GM19438 (cell line): ENCODE data around the gene CBX4.

Experiments used
- ATAC-seq: cut with Tn5 transposase; IDR thresholded peaks from one replicate; pipeline ENCODE4 v1.9.1; 2021; ENCODE audit warnings: low read depth; ENCODE audit not compliant: unreplicated experiment

CBX4 gene

DNA sequence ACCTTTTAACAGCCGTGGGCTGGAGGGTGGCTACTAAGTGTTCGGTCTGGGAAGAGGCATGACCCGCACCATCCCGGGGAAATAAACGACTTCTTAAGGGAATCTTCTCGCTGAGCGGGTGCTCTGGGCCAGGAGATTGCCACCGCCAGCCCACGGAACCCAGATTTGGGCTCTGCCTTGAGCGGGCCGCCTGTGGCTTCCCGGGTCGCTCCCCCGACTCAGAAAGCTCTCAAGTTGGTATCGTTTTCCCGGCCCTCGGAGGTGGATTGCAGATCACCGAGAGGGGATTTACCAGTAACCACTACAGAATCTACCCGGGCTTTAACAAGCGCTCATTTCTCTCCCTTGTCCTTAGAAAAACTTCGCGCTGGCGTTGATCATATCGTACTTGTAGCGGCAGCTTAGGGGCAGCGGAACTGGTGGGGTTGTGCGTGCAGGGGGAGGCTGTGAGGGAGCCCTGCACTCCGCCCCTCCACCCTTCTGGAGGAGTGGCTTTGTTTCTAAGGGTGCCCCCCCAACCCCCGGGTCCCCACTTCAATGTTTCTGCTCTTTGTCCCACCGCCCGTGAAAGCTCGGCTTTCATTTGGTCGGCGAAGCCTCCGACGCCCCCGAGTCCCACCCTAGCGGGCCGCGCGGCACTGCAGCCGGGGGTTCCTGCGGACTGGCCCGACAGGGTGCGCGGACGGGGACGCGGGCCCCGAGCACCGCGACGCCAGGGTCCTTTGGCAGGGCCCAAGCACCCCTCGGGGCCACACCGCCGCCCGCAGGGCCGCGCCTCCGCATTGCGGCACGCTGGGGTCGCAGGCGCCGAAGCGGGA, 3.6 kb upstream of the CBX4 start:
- no peak for ATAC-seq

DNA sequence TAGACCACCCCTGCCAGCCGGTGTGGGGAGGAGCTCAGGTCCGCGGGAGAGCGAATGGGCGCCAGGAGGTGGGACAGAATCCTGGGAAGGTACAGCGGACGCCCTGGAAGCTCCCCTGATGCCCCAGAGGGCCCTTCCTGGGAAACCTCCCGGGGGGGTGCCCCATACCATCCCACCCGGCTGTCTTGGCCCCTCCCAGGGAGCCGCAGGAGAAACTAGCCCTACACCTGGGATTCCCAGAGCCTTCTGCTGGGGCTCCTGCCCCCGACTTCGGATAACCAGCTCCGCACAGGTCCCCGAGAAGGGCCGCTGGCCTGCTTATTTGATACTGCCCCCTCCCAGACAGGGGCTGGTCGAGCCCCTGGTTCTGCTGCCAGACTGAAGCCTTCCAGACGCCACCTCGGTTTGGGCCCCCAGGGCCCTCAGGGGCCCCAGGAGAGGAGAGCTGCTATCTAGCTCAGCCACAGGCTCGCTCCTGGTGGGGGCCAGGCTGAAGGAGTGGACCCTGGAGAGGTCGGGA, 3.0 kb upstream of the CBX4 start:
- no peak for ATAC-seq

DNA sequence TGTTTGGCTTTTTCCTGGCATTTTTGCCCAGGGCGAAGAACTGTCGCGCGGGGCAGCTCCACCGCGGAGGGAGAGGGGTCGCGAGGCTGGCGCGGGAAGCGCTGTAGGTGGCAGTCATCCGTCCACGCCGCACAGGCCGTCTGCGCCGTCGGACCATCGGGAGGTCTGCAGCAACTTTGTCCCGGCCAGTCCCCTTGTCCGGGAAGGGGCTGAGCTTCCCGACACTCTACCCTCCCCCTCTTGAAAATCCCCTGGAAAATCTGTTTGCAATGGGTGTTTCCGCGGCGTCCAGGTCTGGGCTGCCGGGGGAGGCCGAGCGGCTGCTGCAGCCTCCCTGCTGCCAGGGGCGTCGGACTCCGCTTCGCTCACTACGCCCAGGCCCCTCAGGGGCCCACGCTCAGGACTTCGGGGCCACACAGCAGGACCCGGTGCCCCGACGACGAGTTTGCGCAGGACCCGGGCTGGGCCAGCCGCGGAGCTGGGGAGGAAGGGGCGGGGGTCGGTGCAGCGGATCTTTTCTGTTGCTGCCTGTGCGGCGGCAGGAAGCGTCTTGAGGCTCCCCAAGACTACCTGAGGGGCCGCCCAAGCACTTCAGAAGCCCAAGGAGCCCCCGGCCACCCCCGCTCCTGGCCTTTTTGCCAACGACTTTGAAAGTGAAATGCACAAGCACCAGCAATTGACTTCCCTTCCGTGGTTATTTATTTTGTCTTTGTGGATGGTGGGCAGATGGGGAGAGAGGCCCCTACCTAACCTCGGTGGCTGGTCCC, 2.3 kb upstream of the CBX4 start:
- ATAC-seq, result no peak

DNA sequence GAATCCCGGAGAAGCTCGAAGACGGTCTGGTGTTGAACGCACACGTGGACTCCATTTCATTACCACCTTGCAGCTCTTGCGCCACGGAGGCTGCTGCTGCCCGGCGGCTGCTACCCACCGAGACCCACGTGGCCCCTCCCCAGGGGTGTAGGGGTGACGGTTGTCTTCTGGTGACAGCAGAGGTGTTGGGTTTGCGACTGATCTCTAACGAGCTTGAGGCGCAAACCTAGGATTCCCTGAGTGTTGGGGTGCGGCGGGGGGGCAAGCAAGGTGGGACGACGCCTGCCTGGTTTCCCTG, 1.7 kb upstream of the CBX4 start:
- ATAC-seq, result no peak

DNA sequence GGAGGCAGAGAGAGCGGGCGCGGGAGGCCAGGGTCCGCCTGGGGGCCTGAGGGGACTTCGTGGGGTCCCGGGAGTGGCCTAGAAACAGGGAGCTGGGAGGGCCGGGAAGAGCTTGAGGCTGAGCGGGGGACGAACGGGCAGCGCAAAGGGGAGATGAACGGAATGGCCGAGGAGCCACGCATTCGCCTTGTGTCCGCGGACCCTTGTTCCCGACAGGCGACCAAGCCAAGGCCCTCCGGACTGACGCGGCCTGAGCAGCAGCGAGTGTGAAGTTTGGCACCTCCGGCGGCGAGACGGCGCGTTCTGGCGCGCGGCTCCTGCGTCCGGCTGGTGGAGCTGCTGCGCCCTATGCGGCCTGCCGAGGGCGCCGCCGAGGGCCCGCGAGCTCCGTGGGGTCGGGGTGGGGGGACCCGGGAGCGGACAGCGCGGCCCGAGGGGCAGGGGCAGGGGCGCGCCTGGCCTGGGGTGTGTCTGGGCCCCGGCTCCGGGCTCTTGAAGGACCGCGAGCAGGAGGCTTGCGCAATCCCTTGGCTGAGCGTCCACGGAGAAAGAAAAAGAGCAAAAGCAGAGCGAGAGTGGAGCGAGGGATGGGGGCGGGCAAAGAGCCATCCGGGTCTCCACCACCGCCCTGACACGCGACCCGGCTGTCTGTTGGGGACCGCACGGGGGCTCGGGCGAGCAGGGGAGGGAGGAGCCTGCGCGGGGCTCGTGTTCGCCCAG, 1.2 kb upstream of the CBX4 start:
- no peak for ATAC-seq

DNA sequence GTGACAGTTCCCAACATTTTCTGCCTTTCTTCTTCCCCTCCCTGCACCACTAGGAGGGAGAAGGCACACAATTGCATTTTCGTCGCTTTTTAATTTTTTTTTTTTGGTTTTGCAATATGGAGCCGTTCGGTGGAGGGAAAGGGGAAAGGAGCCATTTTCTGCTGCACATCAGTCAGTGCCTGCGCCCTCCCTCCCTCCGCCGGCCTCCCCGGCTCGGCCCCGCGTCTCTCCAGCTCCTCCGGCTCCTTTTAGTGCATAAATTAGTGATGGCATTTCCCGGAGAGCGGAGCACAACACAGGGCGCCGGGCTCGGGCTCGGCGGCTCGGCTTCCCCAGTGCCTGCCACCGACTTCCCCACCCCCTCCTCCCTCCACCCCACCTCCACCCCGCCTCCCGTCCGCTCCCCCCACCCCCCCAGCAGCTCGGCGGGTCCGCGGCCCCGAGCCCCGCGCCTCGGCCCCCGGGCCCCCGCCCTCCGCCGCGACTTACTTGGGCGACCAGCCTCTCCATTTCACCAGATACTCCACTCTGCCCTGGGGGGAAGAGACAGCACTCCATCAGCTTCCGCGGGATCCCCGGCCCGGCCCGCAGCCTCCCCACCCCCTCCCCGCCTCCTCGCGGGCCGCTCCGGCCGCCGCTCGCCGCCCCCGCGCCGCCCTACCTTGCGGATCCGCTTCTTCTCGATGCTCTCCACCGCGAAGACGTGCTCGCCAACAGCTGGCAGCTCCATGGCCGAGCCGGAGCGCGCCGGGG, 542 bp downstream of the CBX4 start:
- ATAC-seq, result peak; percentile 12

DNA sequence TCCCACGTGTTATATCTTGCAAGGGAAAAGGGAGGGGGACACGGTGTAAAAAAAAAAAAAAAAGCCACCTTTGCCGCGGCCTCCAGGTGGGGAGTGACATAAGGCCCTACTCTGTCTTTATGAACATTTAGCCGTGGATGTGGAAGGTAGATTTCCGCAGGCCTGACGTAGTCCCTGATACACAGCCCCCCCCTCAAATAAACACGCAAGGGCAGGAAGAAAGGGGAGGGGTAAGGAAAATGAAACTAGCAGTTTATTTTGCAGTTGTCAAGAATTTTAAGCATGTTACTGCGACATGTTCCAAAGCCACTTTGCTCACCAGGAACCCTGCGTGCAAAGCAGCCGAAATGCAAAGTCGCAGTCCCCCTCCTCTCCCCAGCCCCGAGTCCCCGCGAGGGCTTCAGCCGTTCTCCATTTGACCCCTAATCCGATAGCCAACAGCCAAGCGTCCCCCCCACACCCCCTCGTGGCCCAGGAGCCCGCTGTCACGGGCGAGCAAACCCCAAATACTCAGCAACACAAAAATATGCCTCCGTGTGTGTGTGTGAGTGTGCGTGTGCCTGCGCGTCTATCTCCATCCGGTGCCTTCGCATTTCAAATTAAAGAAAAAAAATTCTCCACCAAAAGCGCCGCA, 1.2 kb downstream of the CBX4 start:
- ATAC-seq, result no peak

DNA sequence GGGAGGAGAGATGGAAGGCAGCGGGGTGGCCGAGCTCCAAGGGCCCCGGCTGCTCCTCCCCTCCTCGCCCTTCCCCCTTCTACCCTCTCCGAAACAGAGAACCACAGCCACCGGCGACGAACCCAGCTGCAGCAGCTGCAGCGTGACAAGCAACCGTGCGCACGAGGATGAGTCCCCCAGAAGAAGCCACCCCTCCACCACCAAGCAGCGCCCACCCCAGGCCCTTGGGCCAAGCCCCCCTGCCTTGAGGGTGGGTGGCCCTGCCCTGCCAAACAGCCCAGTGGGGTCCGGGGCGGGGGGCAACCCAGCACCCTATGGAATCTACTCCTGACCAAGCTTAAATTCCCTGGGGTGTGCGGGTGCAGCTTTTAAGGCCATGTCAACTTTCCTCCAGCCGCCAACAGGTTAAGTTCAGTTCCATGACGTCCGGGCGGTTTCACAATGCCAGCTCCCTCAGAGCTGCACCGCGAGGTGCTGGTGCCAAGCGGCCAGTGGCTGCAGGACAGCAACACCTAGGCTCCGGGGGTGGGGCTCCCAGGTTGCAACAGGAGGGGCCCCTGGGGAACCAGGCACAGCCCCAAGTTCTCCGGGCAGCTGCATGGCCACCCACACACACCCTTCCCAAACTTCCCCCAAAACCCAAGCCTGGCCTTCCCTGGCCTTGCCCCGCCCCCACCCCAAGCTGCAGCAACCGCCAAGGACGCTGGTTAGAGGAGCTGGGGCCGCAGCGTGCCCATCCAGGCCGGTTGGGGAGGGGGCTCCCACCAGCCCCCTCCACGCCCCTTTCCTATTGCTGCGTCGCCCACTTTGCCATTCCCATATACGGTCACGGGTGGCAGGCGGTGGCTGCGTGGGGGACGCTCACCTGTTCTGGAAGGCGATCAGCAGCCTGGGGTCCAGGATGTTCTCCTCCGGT, 2.0 kb downstream of the CBX4 start:
- no peak for ATAC-seq

DNA sequence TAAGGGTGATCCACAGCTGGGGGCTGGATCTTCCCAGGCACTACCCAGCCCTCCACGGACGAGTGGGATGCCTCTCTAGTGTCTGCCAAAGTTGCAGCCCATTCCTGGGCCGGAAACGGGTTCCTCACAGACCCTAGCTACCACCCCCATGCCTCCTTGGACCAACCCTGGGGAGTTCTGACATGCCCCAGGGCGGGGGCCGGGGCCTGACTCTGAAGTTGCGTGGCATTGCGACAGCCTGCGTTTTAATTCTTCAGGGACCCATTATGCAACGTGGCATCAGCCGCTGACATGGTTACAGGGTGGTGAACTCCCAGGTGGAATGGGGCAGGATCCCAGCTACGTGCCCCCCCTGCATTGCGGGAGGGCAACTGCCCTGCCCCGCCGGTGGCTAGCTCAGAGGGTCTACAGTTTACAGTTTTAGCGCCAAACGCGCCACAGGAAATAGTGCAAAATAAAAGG, 2.7 kb downstream of the CBX4 start:
- ATAC-seq, result no peak

DNA sequence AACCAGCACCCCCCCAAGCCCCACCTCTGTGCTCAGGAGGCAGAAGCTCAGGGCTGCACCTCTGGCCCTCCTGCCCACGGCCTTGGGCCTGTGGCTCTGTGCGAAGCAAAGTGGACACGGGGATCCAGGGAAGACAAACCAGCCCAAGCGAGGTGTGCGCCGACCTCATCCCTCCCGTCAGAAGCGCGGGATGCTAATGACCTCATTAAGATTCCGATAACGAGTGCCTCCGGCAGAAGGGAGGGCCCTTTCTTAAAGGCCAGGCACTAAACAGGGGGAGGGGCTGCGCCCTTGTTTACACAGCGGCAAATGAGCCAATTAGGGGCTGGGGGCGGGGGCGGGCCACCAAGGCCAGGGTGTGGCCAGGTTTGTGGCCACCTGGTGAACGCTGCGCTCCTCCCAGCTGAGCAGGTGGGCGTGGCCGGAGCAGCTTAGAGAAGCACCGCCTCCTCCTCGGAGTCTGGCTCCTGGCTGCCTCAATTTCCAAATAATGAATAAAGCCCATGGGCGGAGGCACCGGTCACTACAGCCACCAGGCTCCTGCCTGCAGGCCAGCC, 3.2 kb downstream of the CBX4 start:
- no peak for ATAC-seq

DNA sequence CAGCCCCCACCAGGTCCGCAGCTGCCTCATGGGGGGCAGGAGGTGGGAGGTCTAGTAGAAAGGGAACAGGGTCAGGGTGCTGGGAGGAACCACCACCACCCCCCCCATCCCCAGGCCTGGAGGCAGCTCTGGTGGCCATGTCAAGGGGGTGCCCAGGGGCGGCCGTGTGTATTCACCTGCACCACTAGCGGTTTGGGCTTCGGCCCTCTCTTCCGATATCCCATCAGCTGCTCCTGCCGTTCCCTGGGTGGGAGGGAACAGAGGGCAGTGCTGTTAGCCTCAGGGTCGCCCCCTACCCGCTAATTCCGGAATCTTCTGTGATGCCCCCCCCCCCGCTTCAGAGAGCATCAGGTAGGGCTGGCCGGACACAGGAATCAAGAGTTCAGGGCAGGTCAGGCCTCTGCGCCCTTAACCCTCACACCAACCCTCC, 3.8 kb downstream of the CBX4 start:
- no peak for ATAC-seq

DNA sequence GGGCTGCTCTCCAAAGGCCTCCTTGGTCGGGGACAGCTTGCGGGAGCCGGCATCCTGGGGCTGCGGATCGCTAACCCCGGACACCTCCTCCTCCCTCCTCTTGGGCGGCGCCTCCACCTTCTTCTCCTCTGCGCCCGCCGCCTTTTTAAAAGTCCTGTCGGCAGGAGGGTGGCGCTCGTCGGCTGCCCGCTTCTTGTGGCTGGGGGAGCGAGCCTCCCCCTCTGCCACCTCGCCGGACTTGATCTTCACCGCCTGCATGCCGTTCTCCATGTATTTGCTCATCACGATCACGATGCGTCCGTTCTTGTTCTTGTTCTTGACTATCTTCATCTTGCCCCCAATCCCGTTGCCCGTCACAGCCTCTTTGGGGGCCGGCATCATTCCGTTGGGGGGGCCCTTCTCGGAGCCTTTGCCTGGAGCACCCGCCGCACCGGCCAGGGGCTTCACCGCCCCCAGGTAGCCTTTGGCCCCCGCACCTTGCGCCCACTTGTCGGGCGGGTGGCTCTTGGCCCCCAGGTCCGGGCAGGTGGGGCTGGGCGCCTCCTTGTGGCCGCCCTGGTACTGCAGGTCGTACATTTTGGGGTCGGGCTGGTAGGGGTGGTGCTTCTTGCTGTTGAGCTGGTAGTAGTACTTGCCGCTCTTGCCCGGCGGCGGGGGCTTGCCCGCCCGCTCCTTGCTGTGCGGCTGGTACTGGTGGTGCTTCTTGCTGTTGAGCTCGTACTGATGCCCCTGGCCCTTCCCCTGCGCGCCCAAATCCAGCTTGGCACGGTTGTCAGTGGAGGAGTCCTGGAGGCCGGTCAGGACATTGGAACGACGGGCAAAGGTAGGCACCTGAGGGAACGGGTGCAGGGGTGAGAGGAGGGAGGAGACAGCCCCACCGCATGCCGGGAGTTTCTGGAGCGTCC, 4.4 kb downstream of the CBX4 start:
- no peak for ATAC-seq

DNA sequence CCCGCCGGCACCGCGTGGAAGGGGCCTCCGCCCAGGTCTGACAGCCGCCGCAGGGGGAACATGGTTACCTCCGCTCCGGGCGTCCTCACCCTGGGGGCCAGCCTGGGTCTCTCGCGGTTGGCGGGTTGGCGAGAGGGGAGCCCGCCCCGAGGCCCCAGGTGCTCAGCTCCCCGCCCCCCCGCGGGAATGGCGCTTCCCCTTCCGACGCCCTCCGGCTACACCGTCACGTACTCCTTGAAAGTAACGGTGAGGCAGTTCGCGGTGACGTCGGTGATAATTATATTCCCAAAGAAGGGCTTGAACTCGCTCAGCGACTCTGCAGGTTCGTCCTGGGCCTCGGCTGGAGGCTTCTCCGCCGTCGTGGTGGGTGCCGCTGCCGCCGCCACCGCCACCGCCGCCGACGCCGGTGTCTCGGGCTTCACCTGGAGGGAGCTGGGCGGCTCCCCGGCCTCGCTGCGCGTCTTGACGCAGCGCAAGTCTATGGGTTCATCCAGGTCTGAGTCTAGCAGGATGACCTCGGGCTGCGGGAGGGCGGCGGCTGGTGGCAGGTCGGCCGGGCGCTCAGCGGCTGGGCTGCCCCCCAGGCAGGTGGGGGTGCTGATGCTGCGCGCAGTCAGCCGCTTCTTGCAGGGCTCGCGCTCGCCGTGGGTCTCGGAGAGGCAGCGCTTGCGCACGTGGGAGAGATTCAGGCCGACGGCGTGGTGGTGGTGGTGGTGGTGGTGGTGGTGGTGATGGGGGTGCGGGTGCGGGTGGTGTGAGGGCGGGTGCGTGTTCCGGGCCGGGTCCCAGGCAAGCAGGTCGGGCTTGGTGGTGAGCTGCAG, 5.3 kb downstream of the CBX4 start:
- ATAC-seq, result no peak

DNA sequence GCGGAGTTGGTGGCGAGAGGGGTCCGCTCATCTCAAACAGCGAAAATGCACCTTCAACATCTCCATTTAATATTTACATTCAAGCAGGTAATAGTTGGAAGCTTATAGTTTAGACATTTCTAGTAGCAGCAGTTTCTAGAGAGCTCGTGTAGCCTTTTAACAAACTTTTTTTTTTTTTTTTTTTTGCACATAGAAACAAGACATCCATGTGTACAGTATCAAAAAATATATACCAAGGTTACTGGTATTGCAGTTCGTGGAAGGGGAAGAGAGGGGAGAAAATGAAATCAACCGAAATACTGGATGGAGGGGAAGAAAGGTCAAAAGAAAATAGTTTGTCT, 6.2 kb downstream of the CBX4 start:
- no peak for ATAC-seq

DNA sequence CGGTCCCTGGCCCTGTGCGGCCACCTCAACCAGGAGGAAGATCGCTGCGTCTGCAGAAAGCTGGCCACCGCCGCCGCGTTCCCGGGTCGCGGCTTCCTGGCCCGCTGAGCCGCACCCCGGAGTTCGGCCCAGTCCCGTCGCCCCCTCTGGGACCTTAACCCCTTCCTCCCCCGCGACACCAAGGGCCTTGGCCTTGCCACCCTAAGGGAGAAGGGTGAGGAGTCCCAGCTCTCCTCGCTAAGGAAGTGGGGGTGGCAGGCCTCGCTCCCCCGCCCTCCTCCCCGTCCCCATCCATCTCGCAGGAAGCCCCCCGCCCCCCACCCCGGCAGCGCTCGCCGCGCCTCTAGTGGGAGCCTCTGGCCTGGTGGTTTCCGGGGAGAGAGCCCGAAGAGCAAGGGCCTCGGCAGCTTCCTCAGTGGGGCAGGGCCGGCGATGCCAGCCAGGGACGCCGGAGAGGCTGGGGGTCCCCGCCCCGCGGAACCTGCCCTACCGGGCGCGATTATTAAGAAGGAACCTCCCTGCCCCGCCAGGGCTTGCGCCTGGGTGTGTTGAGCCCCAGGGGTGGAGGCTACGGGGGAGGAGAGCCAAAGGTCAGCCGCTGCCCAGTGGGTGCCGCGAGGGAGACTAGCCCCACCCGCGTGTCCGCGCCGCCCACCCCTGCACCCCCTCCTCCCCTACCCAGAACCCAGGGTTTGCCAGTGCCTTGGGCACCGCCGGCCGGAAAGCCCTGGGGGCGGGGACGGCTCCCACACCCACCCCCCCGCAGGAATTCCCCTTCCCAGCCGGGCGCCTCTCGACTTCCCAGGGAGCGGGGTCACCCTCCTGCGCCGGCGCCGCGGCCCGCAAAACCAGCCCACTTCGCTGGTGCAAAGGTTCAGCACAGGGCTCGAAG, 6.8 kb downstream of the CBX4 start:
- no peak for ATAC-seq
